8988T (cell line): ENCODE measurements around the gene TOP3B.
"Not testable (repeated sequence)": the region's sequence is repeated elsewhere in the genome, so short reads cannot be mapped to it uniquely, and the experiment has no call there.

ENCODE experiments used
- DNase-seq: peaks from one replicate; pipeline ENCODE4 v3.0.0; 2011

Gene TOP3B

DNA sequence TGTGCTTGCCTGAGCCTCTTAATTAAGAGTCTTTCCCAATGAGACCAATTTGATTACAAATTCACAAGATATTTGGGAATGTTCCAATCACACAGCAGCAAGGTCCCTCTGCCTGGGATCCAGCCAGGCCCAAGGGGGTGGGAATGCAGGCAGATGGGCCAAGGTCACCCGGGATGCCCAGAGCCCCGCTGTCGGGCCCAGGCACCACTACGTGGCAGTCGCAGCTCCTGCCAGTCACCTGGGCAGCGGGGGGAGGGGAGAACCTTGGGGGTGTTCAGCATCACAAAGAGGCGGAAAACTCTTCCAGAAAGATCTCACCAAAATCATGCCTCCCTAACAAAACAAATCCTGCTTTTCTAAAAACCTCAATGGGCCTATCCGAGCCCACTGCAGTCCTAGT, 60.9 kb downstream of the TOP3B start:
- DNase-seq = no peak

DNA sequence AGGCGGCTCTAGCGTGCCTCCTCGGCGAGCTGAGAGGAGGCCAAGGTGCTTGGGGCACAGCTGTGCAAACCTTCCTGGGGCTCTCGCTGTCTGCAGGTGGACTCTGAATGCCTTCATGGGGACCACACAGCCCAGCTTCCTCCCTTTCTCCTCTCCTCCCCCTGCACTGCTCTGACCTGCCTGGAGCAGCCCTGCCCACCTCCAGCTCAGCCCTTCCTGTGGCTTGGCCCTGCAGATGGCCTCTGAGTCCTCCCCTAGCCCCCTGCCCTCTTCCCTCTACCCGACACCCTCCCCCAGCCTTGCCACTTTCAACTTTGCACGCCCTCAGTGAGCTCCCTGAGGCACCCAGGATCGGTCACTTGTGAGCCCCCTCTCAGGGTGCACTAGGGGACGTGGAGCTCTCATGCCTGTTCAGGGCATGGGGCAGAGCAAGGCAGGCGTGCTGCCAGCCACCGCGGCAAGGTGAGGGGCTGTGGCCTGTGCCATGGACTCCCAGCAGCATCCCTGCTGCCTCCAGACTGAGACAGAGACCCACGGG, 61.3 kb downstream of the TOP3B start:
- DNase-seq = no peak

- no peak for DNase-seq
Observed at GRCh38 chr22:21920341-21921183, 62.0 kb downstream of the TOP3B start.

- DNase-seq = no peak
Observed at GRCh38 chr22:21919526-21920307, 62.9 kb downstream of the TOP3B start.

- DNase-seq = no peak
Observed at GRCh38 chr22:21918466-21919185, 64.0 kb downstream of the TOP3B start.

DNA sequence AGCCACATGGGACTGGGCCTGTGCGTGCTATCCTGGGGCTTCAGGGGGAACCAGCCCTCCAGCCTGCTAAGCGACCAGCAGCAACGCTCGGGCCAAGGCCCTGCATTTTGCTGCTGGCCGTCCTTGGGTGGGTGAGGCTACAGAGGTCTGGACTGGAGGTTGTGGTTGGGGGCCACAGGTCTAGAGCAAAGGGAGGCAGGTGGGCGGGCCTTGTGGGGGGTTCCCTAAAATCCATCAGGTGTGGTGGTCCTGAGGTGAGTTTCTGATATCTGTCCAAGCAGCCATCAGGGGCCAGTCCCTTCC, 64.7 kb downstream of the TOP3B start:
- DNase-seq = no peak

DNA sequence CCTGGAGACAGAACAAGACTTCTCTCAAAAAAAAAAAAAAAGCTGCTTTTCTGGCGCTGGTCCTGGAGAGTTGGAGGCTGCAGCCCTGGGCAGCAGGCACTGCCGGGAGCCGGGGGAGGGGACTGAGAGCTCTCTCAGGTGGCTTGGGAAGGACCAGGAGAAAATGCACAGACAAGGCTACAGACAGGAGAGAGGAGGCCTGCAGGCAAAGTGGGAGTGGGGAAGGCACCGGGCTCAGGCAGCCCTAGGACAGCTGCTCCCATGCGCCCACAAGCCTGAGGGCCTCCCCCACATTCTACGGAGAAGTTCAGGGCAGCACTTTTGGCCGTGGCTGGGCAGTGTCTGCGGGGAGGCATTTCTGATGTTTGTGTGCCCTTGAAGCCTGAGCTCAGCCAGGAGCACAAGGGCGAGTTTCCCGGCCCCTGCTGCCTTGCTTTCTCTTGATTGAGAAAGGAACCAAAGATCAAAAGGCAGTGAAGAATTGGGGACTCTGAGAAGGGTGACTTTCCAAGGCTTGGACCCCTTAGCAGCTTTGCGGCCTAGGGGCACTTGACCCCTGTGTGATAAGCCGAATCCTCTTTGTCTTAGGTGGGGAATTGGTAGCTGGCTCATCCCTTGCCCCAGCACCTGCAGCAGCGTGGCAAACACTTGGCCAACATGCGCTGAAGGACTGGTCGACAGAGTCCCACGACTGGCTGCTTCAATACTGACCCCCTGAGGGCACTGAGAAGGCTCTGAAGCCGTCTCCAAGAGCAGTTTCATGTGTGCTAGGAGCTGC, 65.2 kb downstream of the TOP3B start:
- DNase-seq = no peak

DNA sequence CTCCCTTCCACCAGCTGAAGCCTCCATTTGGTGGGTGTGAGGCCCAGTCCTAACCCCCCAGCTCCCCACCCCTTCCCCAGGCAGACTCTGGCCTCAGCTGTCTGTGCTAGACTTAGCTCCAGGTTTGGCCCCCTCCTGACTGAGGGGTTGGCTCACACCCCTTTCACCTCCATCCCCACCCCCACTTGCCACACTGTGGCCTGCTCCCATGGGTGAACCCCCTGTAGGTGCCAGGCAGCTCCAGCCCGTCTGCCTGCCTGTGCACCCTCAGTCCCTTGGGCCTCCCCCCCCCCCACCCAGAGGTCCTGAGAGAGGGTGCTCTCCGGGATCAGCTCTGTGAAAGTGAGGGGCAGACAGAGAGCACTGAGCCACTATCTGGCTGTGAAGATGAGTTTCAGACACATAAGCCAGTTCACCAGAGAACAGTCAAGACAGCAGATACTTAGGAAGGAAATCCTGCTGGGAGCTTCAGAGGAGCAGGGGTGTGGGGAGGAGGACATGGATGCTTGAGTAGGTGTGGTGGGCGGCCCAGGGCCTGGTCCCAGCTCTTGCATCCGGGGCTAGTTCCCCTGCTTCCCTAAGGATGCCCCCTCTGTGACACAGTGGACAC, 66.2 kb downstream of the TOP3B start:
- DNase-seq = no peak

DNA sequence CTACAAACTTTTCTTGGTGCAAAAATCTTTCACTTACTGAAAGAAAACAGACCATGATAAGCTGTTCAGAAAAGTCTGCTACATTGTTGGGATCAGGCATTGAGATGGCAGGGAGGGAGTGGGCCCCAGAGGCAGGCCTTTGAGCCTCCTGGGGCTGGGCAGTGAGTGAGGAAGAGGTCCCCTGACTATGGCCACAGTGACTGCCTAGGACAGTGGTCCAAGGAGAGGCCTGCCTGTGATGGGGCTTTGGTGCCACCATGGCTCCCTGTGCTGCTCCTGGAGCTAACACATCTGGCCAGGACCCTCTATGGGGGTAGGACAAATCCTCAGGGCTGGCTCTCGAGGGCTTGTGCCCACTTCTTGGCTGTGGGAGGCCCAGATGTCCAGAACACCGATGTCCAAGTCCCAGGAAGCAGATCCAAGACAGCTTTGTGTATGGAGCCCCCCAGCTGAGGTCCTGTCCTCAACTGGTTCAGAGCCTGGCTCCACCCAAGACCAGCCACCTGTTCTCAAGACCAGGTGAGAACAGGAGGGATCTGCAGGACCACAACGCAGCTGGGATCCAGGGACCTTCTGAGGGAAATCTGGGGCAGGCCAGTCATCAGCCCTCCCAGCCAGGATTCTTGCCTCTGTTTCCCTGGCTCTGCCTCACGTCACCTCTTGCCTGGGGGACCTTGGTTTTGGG, 66.8 kb downstream of the TOP3B start:
- no peak for DNase-seq

- not testable (repeated sequence) for DNase-seq
Observed at GRCh38 chr22:21914033-21914642, 68.4 kb downstream of the TOP3B start.

DNA sequence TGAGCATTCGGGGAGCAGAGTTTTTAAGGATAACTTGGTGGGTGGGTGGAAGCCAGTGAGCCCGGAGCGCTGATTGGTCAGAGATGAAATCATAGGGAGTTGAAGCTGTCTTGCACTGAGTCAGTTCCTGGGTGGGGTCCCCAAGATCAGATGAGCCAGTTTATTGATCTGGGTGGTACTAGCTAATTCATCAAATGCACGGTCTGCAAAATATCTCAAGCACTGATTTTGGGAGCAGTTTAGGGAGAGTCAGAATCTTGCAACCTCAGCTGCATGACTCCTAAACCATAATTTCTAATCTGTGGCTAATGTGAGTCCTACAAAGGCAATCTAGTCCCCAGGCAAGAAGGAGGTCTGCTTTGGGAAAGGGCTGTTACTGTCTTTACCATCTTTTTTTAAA, 72.2 kb downstream of the TOP3B start:
- not testable (repeated sequence) for DNase-seq

DNA sequence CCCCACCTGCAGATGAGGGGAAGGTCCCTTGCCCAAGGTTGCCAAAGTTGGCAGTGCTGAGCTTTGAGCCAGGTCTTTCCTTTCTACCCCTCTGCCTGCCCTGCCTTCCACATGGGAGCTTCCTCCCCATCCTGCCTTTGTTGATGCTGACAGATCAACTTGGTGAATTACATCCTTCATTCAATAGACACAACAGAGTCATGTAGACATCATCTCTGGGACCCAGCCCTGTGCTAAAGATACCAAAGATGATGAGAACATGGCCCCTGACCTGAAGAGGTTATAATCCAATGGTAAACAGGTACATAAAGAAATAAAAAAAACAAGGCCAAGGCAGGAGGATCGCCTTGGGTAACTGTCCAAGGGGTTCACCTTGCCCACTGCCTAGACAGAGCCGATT, 72.7 kb downstream of the TOP3B start:
- no peak for DNase-seq

- DNase-seq = no peak
Observed at GRCh38 chr22:21907638-21908522, 74.7 kb downstream of the TOP3B start.
